Nephron (organoid): Measurements from ENCODE around the gene SYCE1L.
"Not testable (repeated sequence)": the region's sequence is repeated elsewhere in the genome, so short reads cannot be mapped to it uniquely, and the experiment has no call there.

ENCODE experiments used
- H3K27ac Mint-ChIP-seq, 3 experiments: 2 replicates each; pipeline ENCODE4 v1.8.0; 2020; ENCODE audit warnings: mixed read lengths in 3 of 3, mild to moderate bottlenecking in 2 of 3, moderate library complexity in 1 of 3
- H3K27me3 Mint-ChIP-seq: 2 replicates; pipeline ENCODE4 v1.8.0; 2021; ENCODE audit warnings: low read depth, mild to moderate bottlenecking, moderate library complexity, mixed read lengths
- H3K36me3 Mint-ChIP-seq: 2 replicates; pipeline ENCODE4 v1.8.0; 2020; ENCODE audit warnings: low read depth, mixed read lengths
- H3K4me1 Mint-ChIP-seq: 2 replicates; pipeline ENCODE4 v1.8.0; 2020; ENCODE audit warnings: mixed read lengths
- H3K4me3 Mint-ChIP-seq, 3 experiments: 2 replicates each; pipeline ENCODE4 v1.8.0; 2020; ENCODE audit warnings: mild to moderate bottlenecking in 3 of 3, mixed read lengths in 3 of 3, moderate library complexity in 2 of 3
- H3K9me3 Mint-ChIP-seq: 2 replicates; pipeline ENCODE4 v1.8.0; 2020; ENCODE audit warnings: mixed read lengths
- CTCF ChIP-seq, 3 experiments: fragments of 200-600 bp; sonication (generic); IDR thresholded peaks; one replicate each; pipeline ENCODE4 v1.5.0; 2021; ENCODE audit warnings: antibody characterized with exemption in 3 of 3; ENCODE audit not compliant: unreplicated experiment in 3 of 3

The SYCE1L gene

GRCh38 chr16:77183137-77183536 lies 16.1 kb upstream of the SYCE1L start:
- Mint-ChIP-seq H3K27ac (no peak overlapping the region), H3K9me3 (no peaks in the 10 kb centered on the region)
- TF ChIP-seq CTCF (IDR thresholded peaks at IDR 0.05; ENCODE audit: unreplicated experiment in 3 of 3): no peak

GRCh38 chr16:77186298-77186697 lies 12.9 kb upstream of the SYCE1L start:
- H3K27me3 Mint-ChIP-seq, H3K4me1 Mint-ChIP-seq, H3K27ac Mint-ChIP-seq, H3K4me3 Mint-ChIP-seq, H3K36me3 Mint-ChIP-seq, H3K9me3 Mint-ChIP-seq: not testable (repeated sequence)

More at GRCh38 chr16:77183137-77183536, 16.1 kb upstream of the SYCE1L start:
- Mint-ChIP-seq H3K4me3 (no peak overlapping the region), H3K36me3 (no peaks in the 10 kb centered on the region), H3K4me1 (no peaks in the 10 kb centered on the region), H3K27me3 (no peaks in the 10 kb centered on the region)

- H3K9me3 Mint-ChIP-seq: no peaks in the 10 kb centered on the region
- H3K4me3 Mint-ChIP-seq: peak overlapping the region; percentile 89 to 96 (median 96)
- peaks cover 20% of the 10 kb centered on the region for H3K4me1 Mint-ChIP-seq
- peaks cover 19% of the 10 kb centered on the region for H3K36me3 Mint-ChIP-seq
- peak overlapping the region; percentile 88 to 99 (median 99) for H3K27ac Mint-ChIP-seq
- no peak for TF ChIP-seq CTCF (IDR thresholded peaks at IDR 0.05; ENCODE audit: unreplicated experiment in 3 of 3)
- no peaks in the 10 kb centered on the region for H3K27me3 Mint-ChIP-seq
Measured at GRCh38 chr16:77190190-77190477, 9.1 kb upstream of the SYCE1L start.

GRCh38 chr16:77190478-77191258 lies 8.5 kb upstream of the SYCE1L start, which contains the start of gene MON1B:
TSS of gene MON1B (plus strand) at chr16:77191190. CDS start at chr16:77191486, 296 bp downstream.
- Mint-ChIP-seq H3K4me1 (peaks cover 20% of the 10 kb centered on the region), H3K27me3 (no peaks in the 10 kb centered on the region), H3K36me3 (peaks cover 22% of the 10 kb centered on the region), H3K27ac (peak within 1 kb of the TSS; percentile 88 to 99 (median 99)), H3K4me3 (peak within 1 kb of the TSS; percentile 89 to 96 (median 96)), H3K9me3 (no peaks in the 10 kb centered on the region)
- TF ChIP-seq CTCF (IDR thresholded peaks at IDR 0.05; ENCODE audit: unreplicated experiment in 3 of 3): peak in 1 of 3 experiments; percentile 15

GRCh38 chr16:77191259-77191969 lies 7.8 kb upstream of the SYCE1L start:
- Mint-ChIP-seq H3K4me1 (peaks cover 20% of the 10 kb centered on the region), H3K27ac (peak overlapping the region; percentile 88 to 99 (median 99))

More at GRCh38 chr16:77191259-77191969, 7.8 kb upstream of the SYCE1L start:
- H3K27me3 Mint-ChIP-seq: no peaks in the 10 kb centered on the region
- peaks cover 25% of the 10 kb centered on the region for H3K36me3 Mint-ChIP-seq
- H3K9me3 Mint-ChIP-seq: no peaks in the 10 kb centered on the region
- peak overlapping the region; percentile 89 to 96 (median 96) for H3K4me3 Mint-ChIP-seq
- TF ChIP-seq CTCF (IDR thresholded peaks at IDR 0.05; ENCODE audit: unreplicated experiment in 3 of 3): no peak
